GM21528 (cell line): Measurements from ENCODE around the gene DDX6.
A peak's percentile ranks its signal among the peaks of the same experiment; 100 is the strongest.
"Not testable (repeated sequence)": the region's sequence is repeated elsewhere in the genome, so short reads cannot be mapped to it uniquely, and the experiment has no call there.

Experiments
- ATAC-seq: cut with Tn5 transposase; IDR thresholded peaks from one replicate; pipeline ENCODE4 v1.9.1; 2021; ENCODE audit warnings: mild to moderate bottlenecking, moderate library complexity; ENCODE audit not compliant: unreplicated experiment, low FRiP score

The DDX6 gene, protein sequence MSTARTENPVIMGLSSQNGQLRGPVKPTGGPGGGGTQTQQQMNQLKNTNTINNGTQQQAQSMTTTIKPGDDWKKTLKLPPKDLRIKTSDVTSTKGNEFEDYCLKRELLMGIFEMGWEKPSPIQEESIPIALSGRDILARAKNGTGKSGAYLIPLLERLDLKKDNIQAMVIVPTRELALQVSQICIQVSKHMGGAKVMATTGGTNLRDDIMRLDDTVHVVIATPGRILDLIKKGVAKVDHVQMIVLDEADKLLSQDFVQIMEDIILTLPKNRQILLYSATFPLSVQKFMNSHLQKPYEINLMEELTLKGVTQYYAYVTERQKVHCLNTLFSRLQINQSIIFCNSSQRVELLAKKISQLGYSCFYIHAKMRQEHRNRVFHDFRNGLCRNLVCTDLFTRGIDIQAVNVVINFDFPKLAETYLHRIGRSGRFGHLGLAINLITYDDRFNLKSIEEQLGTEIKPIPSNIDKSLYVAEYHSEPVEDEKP

GRCh38 chr11:118791111-118791960 lies at the start of gene DDX6:
Gene DDX6, minus strand, starts transcription at chr11:118791164. Its CDS starts 4,913 bp downstream, at chr11:118786251.
- peak; percentile 41 for ATAC-seq

DNA sequence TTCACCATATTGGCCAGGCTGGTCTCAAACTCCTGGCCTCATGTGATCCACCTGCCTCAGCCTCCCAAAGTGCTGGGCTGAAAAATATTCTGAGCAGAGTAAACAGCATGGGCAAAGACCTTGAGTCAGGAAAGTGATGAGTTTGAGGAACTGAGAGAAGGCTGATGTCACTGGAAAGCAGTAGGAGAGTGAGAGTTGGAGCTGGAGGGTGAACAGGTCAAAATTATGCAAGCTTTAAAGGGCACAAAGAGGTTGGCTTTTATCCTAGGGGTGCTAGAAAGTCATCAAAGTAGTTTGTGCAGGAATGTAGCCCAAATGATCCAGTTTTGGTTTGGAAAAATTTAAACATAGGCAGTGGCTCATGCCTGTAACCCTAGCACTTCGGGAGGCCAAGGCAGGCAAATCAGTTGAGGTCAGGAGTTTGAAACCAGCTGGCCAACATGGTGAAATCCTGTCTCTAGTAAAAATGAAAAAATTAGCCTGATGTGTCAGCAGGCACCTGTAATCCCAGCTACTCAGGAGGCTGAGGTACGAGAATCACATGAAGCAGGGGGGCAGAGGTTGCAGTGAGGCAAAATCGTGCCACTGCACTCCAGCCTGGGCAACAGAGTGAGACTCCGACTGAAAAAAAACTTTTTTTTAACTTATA lies 48.1 kb upstream of the DDX6 start:
- peak; percentile 75 for ATAC-seq

DNA sequence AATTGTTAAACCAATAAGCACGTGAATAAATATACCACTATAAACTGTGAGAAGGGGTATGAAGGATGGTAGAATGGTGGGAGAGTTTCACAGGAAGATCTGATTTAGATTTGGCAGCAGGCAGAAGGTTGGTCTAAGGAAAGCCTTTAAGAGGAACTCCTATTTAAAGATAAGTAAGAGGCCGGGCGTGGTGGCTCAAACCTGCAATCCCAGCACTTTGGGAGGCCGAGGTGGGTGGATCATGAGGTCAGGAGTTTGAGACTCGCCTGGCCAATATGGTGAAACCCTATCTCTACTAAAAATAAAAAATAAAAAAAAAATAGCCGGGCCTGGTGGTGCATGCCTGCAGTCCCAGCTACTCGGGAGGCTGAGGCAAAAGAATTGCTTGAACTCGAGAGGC lies 46.9 kb upstream of the DDX6 start:
- ATAC-seq = no peak

DNA sequence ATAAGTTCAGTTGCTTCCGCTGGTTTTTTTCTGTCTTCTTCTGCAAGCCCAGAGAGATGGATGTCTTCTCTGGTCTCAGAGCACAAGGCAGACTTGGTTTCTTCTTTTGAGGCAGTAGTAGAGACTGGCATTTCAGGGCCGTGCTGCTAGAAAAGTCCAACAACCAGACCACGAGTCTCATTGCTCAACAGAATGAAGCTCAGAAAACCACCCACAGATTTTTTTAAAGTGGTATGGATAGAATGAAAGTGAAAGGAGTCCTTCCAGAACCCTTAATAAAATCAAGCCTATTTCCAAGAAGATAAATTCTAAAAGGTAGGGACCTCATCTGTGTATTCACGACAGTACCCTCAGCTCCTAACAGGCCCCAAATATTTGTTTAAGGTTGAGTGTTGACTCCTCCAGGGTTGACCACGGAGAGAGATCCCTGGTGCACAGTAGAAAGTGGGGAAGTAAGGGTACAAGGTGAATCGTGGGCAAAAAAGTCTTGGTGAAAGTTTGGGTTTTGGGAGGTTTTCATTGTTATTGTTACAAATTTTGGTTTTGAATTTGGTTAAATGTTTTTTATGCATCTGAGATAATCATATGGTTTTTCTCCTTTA lies 43.6 kb upstream of the DDX6 start:
- ATAC-seq = no peak

DNA sequence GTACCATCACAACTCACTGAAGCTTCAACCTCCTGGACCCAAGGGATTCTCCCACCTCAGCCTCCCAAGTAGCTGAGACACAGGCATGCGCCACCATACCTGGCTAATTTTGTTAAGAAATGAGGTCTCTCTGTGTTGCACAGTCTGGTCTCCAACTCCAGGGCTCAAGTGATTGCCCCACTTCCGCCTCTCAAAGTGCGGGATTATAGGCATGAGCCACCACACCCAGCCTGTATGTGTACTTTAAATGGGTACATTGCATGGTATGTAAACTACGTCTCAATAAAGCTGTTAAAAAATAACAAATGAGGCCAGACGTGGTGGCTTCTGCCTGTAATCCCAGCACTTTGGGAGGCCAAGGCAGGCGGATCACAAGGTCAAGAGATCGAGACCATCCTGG lies 36.2 kb upstream of the DDX6 start:
- ATAC-seq = no peak

GRCh38 chr11:118822936-118823510 lies 32.1 kb upstream of the DDX6 start:
- not testable (repeated sequence) for ATAC-seq

DNA sequence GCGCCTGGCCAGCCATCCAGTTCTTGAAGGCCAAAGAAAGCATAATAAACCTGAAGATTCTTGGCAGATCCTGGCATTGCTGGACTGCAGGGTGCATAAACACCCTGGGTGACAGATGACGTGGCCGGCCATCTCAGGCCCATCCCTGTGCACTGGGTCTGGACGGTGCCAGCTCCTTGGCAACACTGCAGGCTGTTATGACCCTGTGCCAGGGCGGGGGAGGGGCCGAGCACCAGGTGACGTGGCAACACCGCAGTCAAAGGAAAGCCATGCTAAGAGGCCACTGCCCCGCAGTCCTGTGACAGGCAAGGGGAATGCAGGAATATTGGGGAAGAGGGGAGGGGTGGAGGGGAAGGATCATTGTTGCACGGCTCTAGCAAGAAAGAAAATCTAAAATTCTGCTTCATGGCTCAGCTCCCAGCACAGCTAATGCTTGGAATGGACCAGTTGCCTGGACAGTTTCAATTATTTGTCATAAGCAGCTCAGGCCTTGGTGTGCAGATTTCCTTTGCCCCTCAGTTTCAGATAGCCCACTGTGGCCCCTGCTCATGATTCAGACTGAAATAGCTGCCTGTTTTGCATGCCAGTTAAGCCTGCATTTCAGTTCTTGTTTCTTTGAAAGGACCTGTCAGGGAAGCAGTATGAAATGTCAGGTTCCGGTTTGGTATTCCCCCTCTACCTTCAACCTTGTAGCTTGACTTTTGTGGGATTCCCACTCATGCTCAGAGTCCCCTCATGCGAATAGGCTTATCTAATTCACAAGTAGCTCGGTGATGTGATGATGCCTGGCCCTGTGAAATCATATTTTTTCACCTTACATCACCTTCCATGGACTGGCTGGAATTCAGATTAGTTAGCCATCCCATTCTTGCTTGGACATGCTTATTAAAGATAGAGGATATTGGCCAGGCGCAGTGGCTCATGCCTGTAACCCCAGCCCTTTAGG lies 29.7 kb upstream of the DDX6 start:
- peak; percentile 86 for ATAC-seq

GRCh38 chr11:118820025-118820379 lies 29.0 kb upstream of the DDX6 start:
- not testable (repeated sequence) for ATAC-seq

DNA sequence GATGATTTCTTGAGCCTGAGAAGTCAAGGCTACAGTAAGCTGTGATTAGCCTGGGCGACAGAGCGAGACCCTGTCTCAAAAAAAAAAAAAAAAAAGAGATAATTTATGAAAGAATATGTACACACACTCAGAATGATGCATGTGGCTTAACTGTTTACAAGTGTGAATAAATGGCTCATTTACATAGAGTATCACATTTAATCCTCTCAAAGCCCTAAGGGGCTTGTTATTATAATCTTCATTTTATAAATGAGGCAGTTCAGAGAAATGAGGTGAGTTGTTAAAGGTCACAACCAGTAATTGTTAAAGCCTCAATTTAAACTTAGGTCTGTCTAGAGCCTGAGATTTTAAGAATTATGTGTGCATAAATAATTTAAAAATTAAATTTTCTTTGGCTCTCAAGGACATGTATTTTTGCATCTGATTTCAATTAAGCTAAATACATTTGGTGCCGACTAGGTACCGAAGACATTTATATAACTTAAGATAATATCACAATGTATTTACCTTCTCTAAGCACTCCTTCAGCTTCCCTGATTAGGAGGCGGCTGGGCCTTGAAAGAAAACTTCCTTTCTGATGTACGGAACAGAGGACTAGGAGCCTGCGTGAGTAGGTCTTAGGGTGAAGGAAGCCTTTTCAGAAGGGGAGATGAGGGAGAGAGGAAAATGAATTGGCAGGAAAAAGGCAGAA lies 28.5 kb upstream of the DDX6 start:
- ATAC-seq = no peak

DNA sequence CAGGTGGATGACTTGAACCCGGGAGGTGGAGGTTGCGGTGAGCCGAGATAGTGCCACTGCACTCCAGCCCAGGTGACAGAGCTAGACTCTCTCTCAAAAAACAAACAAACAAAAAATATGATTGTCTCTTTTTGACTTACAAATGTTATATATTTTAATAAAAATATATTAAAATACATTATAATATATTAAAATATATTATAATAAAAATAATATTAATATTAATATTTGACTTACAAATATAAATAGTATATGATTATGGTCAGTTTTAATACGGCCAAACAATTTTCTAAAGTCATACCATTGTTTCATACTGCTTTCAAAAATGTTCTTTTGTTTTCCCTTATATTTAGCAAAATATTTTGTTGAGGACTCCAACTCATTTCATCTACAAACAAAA lies 27.2 kb upstream of the DDX6 start:
- no peak for ATAC-seq

GRCh38 chr11:118813551-118813950 lies 22.6 kb upstream of the DDX6 start:
- no peak for ATAC-seq

DNA sequence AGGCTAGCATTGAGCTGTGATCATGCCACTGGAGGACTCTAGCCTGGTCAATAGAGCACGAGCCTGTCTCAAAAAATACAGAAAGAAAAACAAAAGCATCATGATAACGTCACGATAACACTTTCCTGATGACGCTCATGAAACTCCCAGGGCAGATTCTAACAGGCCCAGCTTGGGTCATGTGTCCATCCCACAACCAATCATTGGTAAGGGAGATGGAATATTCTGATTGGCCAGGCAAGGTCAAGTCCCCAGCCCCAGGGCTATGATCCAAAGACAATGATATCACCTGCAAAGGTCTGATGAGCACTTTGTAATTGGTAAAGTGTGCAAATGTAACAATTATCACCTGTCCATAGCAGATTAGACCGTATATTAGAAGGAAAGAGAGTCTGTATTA lies 21.5 kb upstream of the DDX6 start:
- no peak for ATAC-seq

DNA sequence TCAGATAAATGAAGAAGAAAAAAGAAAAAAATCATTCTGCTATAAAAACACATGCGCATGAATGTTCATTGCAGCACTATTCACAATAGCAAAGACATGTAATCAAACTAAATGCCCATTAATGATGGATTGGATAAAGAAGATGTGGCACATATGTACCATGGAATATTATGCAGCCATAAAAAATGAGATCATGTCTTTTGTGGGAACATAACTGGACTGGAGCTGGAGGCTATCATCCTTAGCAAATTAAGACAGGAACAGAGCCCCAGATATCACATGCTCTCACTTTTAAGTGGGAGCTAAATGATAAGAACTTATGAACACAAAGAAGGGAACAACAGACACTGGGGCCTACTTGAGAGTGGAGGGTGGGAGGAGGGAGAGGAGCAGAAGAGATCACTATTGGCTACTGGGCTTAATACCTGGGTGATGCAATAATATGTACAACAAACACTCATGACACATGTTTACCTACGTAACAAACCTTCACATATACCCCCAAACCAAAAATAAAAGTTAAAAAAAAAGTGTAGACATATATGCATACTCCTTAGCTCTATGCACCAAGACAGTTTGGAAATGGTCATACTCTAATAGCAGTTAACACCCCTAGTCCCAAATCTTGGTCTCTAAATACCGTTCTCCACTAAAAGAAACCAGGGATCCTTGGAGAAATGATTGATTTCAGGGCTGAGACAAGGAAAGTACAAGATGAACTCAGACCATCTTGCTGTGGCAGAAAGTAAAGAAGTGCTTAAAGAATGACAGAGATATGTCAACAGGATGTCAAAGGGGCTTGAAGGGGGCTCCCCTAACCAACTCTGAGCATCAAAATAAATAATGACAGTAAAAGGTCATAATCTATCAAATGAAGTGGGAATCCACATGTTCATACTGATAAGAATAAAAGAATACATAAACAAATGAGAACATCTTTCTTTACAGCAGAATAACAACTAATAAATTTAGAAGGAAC lies 17.1 kb upstream of the DDX6 start:
- no peak for ATAC-seq

GRCh38 chr11:118806400-118806799 lies 15.4 kb upstream of the DDX6 start:
- no peak for ATAC-seq

GRCh38 chr11:118804094-118804493 lies 13.1 kb upstream of the DDX6 start:
- no peak for ATAC-seq

DNA sequence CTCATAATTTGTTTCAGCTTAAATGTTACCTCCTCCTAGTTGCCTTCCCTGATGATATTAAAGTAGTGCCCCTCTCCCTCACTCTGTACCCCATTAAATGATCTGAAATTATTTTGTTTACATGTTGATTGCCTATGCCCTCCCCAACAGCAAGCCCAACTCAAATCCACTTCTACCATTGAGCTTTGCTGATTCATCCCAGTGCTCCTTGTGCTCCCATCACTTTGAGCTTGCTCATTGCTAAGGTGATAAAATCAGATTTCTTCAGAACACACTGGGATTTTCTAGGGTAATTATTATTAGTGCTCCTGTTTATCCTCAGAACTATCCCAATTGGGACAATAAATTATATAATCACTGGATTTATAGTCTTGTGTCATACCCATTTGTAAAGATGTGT lies 8.4 kb upstream of the DDX6 start:
- no peak for ATAC-seq

DNA sequence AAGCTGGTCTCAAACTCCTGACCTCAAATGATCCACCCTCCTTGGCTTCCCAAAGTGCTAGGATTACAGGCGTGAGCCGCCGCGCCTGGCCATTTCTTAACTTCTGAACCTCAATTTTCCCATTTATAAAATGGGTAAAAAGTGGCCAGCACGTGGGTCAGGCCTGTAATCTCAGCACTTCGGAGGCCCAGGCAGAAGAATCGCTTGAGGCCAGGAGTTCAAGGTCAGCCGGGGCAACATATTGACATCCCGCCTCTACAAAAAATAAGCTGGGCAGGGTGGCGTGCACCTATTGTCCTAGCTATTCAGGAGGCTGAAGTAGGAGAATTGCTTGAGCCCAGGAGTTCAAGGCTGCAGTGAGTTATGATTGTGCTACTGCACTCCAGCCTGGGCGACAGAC lies 6.5 kb upstream of the DDX6 start:
- no peak for ATAC-seq
